Hippocampal formation (tissue), 2 donors: ENCODE measurements around the gene SUN2.

Experiments used
- DNase-seq, 2 donors: peaks; one replicate each; lab custom pipeline; 2025; lab: John Stamatoyannopoulos, UW

SUN2 gene

GRCh38 chr22:38716271-38716670 is 39.5 kb downstream of the SUN2 start:
- no peak for DNase-seq

GRCh38 chr22:38715852-38716251 is 39.9 kb downstream of the SUN2 start:
- DNase-seq, result no peak

DNA sequence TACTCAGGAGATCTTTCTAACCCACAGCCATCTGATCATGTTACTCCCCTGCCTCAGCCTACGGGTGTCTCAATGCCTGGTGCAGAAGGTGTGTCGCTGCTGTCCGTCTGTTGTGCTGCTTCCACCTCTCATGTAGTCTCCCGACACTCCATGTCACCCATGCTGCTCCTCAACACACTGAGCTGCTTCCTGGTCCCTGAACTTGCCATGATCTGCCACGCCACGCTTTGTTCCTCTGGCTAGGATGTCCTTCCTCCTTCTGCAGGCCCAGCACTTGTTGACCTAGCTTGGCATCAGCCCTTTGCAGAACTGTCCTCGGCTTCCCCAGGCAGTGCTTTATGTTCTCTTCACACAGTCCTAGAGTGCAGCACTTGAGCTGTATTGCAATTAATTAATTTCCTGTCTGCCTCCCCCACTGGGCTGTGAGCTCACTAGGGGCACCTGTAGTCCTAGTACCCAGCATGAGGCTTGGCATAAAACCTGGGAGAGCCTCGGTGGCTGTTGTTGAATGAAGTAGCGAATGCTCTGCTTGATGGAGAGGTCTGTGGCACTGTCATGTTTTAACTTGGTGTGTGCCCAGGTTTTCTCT is 40.5 kb downstream of the SUN2 start:
- no peak for DNase-seq

DNA sequence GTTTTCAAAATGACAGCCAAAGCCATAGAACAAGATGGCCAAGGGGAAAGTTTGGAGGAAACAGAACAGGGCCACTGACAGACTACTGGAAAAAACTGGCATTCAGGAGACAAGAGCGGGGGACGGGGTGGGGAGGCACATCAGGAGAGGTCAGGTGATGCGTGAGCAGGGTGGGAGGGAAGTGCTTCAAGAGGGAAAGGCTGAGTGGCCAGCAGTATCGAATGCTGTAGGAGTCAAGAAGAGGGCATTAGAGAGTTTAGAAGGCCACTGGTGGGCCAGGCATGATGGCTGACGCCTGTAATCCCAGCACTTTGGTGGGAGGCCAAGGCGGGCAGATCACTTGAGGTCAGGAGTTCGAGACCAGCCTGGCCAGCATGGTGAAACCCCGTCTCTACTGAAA is 41.9 kb downstream of the SUN2 start:
- no peak for DNase-seq

- no peak for DNase-seq
Measured at GRCh38 chr22:38712486-38713207, 43.2 kb downstream of the SUN2 start.

DNA sequence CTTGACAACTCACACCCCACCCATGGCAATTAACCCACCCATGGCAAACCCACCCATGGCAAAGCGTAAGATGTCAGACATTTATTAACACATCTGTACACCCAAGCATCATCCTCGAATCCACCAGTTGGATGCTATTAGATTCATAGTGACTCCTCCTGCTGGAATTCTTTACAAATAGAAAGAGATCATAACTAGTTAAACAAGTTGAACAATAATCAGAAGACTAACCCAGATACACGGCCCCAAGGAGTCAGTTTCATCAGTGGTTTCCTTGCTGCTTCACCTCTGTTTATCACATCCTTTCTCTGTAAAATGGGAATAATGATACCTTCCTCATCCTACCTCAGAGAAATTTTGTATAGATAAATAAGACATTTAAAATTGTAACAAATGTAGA is 44.9 kb downstream of the SUN2 start:
- DNase-seq, result no peak

DNA sequence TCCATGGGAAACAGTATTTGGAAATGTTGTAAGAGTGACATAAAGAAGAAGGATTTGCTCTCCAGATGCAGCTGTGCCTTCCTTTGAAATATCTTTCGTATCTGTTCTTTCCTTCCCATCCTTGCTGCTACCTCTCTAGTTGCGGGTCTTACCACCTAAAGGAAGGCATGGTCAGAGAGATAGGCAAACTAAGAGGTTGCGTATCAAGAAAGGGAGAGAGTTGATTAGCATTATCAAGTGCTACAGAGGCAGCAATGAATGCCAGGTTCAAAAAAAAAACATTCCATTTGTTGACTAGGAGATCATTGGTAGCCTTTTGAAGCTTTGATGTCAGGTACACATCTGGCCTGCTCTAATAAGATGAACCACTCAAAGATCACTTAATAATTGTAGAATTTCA is 45.4 kb downstream of the SUN2 start:
- DNase-seq, result no peak

GRCh38 chr22:38709306-38709705 is 46.5 kb downstream of the SUN2 start:
- DNase-seq, result no peak

GRCh38 chr22:38707984-38708383 is 47.8 kb downstream of the SUN2 start:
- DNase-seq, result no peak

DNA sequence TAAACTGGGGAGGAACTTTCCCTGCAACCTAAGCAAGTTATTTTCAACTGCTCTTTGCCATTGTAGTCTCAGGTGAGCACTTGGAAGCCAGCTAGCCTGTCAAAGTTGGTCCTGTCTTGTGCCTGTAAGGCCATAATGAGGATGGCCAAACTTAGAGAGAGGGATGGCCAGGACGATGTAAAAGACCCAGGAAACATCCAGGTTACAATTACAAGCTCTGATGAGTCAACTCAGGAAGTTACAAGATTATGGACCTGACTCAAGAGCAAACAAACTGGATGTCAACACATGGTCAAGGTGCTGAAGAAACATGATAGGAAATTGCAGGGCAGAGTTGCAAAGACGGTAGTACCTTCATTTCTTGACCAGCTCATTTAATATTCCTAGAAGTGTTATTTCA is 48.5 kb downstream of the SUN2 start:
- DNase-seq, result no peak

GRCh38 chr22:38706901-38707195 is 49.0 kb downstream of the SUN2 start:
- no peak for DNase-seq

DNA sequence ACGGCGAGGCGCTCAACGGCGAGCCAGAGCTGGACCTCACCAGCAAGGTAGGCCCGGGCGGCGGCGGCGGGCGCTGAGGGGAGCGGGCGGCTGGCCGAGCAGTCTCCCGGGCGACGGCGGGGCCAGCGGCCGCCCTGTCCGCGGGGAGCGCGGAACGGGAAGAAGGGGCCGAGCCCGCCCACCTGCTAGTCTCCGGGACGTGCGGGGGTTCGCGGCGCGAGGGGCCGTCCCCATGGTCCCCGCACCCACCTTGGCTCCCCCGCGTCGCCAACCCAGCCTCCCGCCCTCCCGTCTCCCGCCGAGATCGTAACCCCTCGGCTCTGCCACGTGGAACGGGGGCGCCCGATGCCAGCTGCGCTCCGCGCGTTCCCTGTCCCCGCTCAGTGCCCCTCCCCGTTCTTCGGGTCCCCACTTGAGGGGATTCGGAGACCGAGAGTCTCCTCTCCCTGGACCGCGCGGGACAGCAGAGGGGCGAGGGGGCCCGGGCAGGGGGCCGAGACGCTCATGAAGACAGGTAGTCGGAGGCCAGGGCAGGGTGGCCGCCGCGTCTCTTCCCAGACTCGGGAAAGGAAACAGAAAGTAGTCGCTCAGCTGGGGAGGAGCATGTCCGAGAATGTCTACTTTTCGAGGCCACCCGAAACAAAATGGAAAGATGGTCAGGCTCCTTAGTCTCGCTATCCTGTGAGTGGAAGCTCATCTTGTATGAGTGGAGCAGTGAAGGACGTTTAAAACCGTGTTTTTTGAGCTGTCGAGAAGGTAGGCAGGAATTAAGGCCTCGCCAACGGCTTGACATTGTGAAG is 49.5 kb downstream of the SUN2 start:
- DNase-seq, result no peak

DNA sequence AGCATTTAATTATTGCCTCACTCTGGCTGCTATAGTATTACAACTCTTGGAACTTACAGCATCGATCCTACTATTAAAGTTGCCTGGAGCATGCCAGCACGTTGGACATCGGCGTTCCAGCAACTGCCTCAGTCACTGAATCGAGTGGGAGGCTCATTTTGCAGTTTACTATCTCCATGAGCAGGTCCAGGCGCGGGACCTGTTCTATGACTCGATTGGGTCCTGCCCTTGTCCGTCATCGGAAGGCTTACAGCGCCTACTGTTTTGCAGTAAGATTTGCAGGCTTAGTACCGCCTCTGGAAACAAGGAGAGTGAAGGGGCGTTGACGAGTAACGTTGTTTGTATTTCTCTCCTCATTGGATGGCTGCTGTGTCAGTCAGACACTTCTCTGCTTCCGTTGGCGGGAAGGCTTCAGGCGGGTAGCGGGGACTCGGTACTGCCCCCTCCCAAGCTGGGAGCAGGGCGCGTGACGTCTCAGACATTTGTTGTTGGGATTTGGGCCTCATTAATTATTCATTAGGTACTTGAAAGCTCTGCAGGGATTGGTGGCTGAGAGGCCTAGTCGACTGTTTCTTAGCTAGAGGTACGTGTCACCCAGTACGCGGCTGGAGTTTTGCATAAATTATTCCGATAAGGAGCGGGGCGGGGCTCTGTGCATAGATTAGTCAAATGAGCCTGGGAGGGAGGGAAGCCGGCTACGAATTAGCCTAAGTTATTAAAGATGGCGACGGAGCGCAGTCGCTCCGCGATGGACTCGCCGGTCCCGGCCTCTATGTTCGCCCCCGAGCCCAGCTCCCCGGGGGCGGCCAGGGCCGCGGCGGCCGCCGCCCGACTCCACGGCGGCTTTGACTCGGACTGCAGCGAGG is 50.3 kb downstream of the SUN2 start, which contains the start of gene GTPBP1:
TSS of gene GTPBP1 (plus strand) at position 710 of the 866 bp plus-strand sequence. CDS start at position 722, 12 bp downstream.
- DNase-seq, result peak; percentile 99 to 100

GRCh38 chr22:38704654-38705234 is 51.1 kb downstream of the SUN2 start:
- no peak for DNase-seq

DNA sequence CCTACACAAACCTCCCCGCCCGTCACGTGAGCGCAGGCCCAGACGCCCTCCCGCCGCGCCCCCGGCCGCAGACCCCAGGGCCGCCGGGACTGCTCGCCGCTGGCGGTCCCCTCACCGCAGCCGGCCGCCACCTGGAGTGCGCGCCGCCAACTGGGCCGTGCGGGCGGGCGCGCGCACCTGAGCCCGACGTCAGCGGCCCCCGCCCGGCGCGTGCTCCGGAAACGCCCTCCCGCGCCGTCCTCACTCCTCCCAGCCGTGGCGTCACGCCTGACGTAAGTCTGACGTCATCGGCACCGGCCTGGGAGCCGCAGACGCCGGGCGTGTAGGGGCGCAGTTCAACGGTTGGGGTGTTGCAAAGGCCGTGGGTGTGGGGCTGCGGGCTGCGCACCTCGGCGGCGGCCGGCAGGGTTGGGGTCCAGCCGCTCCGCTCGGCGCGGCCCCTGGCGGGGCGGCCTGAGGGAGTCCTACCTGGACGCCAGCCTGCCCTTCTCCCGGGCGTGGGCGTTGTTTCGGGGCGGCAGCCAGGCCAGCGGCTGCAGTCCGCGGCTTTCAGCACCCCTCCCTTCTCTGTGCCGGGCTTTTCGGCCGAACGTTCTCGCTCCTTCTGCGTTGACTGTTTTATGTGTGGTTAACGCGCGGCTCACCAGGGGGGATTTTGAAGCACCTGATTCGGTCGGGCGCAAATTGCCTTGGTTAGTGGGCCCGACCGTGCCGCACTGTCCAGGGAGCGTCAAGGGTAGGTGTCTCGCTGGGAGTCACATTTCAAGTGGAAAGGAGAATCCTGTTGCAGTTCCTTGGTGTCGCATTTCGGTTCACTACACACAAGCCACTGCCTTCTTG is 54.8 kb downstream of the SUN2 start, which contains the start of gene JOSD1:
TSS of gene JOSD1 (minus strand) at position 155 of the 840 bp plus-strand sequence. CDS start 956 bp downstream, outside the sequence.
- DNase-seq, result peak; percentile 80

GRCh38 chr22:38700270-38700788 is 55.5 kb downstream of the SUN2 start:
- DNase-seq, result peak in 1 of 2 donors; percentile 46

DNA sequence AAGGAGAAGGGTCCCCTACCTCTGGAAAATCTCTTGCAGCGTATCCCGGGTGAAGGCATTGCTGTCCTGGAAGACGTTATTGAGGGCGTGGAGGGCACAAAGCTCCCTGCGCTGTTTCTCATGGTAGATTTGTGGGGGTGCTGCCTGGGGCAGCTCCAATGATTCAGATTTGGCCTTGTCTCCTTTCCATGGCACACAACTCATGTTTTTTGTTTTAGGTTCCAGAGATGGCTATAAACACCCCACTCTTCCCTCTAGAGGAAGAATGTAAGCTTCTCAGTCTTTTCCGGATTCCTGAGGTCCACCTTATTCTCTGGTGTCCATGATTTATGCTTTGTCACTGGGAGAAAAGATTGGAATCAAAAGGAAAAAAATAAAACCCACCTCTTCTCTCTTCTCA is 56.0 kb downstream of the SUN2 start:
- DNase-seq, result no peak

DNA sequence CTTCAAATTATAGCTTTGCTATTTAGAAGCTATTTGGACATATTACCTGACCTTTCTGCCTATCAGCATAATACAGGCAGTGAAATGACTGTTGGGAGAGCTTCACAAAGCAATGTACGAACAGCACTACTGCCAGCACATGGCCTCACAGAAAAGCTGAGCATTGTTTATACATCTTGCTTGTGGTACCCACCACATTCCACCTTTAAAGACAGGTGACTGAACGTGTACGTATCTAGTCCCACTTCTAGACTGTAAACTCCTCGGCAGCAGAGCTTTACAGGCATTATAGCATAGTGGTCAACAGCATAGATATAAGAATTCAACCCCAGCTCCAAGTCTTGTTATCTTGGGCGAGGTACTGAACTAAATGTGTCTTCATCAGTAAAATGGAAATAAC is 56.7 kb downstream of the SUN2 start:
- DNase-seq, result no peak

DNA sequence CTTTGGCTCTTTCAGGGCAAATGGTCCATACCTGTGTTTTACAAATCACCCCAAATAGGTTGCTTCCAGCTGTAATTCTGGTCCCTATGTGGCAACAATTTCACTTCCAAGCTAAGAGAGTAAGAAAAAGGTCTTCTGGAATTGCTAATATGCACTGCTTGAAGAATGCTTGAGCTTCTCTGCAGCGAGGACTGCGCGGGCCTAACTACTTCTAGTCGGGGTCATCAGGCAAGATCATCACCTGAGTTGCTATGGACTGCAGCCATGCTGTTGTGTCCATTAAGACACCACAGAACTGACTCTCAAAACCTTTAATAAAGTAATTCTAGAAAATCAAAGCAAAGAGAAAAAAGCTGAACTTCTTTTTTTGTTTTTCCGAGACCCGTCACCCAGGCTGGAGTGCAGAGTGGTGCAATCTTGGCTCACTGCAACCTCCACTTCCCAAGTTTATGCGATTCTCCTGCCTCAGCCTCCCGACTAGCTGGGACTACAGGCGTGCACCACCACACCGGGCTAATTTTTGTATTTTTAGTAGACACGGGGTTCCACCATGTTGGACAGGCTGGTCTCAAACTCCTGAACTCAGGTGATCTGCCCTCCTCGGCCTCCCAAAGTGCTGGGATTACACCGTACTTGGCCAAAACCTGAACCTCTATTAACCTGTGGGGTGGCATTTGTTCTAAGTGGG is 57.2 kb downstream of the SUN2 start:
- no peak for DNase-seq
